D341Med (cell line): ENCODE results near the gene BEAN1.

Experiments
- DNase-seq: peaks from one replicate; pipeline ENCODE4 v3.0.0; 2012; ENCODE audit warnings: low spot score

The BEAN1 gene

DNA sequence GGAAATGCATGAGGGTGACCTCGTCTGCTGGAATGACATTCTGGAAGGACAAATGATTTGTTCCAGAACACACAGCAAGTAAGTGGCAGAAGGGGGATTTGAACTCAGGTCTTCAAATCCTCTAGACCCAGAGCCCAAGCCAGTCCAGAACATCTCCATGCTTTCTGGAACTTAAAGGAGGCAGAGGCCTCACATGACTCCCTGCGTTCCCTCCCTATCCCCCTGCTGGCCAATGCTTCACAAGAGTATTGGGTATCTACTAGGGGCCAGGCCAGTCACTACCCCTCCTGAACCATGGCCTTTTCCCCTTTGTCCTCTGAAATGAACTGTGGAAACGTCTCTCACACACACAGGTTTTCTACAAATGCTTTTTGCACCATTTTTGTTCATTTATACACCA lies 7.6 kb upstream of the BEAN1 start:
- DNase-seq = no peak

DNA sequence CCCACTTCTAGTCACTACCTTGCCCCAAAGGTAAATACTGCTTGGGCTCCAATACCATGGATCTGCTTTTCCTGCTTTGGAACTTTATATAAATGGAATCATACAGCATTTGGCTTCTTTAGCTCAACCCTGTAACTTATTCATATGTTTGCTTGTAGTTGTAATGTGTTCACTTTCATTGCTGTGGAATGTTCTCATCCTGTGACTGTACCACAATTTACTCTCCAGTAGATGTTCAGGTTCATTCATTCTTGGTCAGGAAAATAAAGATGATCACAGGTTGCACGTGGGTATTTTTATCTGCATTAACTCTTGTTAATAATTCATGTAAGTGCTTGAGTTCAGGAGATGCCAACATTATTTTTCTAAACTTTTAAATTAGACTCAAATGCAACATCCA lies 6.7 kb upstream of the BEAN1 start:
- DNase-seq = no peak

DNA sequence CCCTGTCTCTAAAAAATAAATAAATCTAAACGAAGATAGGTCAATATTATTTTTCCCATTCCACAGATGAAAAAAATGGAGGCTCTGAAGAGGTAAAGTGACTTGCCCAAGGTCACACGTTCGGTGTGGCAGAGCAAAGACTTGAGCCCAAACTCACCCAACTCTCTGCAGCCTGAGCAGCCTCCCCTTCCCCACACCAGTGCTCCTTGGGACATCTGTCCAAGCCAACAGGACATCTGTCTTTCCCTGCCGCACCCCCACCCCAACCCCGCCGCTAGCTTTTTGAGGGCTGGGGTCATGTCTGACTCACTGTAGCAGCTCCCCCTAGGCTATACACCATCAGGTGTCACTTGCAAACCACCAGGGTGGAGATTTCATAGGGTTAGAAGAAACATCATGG lies 5.2 kb upstream of the BEAN1 start:
- DNase-seq = no peak

DNA sequence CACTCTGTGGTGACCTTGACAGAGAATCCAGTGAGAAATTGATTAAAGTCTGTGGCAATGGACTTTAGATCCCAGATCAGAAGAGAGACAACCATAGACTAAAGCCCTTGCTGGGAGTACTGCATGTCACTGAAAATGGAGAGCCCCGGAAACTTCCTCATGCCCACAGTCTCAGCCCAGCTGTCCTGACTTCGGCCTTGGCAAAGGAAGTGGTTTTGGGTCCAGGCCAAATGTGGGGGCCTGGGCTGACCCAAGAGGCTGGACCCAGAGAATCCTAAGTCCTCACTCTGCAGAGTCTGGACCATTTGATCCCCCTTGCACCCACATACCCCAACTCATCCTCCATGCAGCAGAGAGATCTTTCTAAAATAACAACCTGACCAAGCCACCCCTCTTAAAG lies 4.7 kb upstream of the BEAN1 start:
- DNase-seq = no peak

DNA sequence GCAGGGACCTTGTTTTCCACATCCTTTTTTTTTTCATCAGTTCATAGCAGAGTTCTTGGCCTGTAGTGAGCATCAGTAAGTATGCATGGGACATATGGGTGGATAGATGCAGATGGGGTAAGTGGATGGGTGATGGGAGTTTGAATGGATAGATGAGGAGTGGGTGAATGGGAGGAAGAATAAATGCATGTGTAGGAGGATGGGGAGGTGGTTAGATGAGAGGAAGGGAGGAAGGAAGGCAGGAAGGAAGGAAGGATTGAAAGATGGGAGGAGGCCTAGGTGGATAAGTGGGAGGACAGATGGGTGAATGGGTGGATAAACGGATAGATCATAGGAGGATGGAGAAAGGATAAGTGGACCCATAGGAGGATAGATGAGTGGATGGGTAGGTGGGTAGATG lies 3.9 kb upstream of the BEAN1 start:
- no peak for DNase-seq

DNA sequence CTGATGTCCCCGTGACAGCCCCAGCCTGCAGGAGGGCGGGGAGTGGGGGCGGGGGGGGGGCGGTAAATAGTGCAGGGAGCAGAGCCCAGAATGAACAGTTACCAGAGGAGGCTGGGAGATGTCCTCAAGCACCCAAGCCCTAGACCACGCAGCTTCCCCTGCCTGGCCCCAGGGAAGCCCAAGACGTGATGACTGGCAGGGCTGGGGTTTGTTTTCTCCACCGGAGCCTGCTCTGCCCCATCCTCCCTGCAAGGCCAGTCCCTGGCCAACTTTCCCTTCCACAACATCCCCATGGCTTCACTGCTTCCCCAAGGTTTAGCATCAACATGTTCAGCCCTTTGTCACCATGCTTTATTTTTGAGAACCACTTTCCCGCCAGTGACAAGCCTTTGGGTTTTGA lies 1.4 kb upstream of the BEAN1 start:
- no peak for DNase-seq

DNA sequence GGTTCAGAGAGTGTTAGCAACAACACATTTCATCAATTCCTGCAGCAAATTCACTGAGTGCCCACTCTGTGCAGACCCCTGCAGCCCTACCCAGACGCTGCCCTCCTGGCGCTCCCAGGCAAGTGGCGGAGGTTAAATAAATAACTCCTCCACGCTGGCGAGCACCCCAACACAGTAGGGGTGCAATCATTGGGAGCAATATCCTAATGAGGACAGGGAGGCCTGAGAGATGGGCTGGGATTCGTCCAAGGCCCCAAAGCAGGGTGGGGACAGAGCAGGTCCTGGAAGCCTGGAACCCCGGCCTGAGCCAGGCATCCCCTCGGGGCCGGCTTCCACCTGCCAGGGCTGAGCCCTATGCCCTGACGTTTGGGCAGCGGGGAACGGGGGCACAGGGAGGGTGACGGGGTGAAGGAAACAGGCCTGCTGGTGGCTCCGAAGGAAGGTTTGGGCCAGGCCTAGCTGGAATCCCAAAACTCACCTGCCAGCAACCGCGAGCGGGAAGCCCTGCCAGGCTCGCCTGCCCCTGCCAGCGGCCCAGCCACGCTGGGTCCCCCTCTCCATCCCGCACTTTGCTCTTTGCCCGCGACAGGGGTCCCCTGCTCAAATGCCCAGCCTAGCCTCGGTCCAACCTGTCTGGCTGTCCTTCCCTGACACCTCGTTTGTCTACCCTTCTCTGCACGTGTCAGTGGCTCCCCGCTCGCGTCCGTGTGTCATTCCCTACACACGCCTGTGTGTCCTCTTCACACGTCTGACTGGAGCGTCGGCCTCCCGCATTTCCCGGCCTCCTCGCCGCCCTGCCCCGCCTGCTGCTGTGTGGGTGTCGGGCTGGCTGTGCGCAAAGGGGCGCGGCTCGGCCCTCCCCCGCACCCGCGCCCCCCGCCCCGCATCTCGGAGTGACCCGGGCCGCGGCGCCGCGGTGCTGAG lies 721 bp upstream of the BEAN1 start:
- DNase-seq = peak; percentile 56

DNA sequence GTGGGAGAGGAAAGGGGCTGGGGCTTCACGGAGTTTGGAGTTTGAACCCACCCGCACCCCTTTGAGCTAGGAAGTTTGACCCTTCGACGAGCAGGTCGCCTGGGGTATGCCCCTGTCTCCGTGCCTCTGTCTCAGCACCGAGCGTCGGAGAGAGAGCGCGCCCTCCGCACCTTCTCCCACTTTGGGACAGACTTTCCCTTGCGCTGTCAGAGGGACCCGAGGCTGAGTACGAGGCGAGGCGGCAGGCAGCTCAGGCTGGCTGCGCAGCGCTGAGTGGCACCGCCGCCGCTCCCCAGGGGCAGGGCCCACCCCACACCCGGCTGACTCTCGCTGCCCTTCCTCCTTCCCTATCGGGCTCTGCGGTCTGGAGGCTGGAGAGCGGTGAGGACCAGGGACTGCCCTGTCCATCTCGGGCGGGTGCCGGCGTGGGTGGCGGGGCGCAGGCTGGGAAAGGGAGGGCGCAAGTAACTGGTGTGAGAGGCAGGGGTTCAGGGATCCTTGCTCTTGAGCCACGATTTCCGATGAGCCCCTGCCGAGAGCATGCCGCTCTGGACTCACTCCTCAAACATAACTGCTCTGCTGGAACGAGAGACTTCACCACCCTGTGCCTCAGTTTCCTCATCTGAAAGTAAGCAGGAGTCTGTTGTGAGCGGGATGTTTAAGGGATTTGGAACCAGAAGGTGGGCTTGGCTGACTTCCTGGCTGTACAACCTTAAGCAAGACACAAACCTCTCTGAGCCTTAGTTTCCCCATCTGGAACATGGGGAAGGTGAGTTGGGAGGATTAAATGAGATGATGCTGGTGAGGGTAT lies 981 bp downstream of the BEAN1 start:
- DNase-seq = peak; percentile 60

DNA sequence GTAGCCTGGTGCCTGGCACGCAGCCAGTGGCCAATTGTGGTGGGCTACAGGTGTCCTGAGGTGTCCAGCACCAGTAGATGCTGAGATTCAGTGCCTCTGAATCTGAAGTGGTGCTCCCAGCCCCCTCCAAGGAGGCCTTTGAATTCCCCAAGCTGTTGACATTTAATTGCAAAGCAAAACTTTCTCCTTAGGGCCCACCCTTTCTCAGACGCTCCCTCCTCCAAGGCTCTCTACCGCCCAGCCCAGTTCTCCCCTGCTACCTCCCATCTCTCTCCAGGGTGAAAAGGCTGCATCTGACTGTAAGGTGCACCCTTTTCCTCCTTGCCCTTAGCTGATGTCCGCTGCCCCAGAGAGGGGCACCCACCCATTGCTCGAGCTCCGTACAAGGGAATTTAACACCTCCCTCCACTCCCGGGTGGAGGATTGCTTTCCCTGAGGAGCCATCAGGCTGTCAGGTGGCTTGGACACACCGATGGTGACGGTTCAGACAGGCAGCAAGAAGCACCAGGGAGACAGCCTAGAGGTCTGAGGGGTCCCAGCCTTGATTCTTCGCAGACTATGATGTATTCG lies 1.7 kb downstream of the BEAN1 start:
- no peak for DNase-seq

DNA sequence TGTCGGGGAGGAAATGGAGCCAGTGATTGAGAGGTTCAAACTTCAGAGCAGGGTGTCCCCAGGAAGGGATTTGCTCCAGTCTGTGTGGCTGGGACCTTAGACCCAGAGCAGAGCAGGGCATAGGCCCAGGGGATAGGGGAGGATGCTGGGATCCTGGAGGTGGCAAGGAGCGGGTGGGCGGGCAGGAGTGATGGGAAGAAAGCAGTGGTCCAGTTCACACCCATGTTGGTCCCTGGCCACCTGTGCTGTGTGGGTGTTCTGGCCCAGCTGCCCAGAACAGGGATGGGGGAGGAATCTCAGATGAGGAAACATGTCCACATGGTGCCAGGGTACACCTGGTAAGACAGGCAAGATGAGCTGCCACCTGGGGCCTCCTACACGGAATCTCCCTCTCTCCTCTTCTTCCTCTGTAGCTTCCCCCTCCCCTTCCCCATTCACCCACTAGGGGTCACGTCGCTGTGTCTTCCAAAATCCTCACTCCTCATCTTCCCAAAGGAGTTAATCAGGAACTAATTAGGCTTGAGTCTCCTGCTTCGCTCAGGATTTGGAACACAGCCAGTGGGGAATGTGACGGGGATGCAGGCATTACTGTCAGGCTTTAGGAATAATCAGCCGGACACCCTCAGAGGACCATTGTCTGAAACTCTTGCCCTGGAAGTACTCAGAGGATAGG lies 2.3 kb downstream of the BEAN1 start:
- peak; percentile 52 for DNase-seq

DNA sequence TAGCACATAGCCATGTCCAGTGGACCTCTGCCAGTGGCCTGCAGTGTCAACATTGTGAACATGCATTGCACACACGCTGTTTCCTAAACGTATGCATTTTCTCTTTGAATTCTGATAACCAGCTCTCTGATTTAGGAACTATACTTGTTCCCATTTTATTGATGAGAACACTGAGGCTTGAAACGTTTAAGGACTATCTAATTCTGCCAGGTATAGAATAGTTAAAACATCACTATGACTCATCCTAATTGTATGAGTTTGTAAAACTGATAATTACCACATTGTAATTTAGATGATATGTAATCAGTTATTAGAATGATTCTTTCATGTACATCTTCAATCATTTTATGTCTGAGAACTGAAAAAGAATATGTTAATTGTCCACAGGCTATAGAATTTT lies 3.1 kb downstream of the BEAN1 start:
- DNase-seq = no peak

DNA sequence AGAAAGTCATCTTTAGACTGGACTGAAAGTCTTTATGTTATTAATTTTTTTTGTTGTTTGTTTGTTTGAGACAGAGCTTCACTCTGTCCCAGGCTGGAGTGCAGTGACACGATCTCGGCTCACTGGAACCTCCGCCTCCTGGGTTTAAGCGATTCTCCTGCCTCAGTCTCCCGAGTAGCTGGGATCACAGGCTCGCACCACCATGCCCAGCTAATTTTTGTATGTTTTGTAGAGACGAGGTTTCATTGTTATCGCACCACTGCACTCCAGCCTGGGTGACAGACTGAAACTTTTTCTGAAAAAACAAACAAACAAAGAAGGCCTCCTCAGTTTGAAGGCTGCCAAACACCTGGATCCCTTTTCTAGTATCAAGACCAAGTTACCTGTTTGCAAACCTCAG lies 4.7 kb downstream of the BEAN1 start:
- no peak for DNase-seq

DNA sequence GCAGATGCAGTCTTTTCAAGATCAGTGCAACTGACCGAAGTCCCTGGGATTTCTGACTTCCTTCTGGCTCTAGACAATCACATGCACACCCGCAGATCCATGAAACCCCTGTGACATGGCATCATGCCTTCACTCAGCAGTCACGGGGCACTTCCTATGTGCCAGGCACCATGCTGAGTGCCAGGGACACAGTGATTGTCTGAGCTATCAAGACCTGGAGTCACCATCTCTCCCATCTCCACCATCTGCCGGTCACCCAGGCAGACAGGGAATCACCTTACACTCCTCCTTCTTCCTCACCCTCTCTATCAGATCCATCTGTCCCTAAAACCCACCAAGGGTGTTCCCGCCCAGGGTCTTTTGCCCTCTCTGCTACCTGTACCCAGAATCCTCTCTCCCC lies 5.3 kb downstream of the BEAN1 start:
- no peak for DNase-seq

DNA sequence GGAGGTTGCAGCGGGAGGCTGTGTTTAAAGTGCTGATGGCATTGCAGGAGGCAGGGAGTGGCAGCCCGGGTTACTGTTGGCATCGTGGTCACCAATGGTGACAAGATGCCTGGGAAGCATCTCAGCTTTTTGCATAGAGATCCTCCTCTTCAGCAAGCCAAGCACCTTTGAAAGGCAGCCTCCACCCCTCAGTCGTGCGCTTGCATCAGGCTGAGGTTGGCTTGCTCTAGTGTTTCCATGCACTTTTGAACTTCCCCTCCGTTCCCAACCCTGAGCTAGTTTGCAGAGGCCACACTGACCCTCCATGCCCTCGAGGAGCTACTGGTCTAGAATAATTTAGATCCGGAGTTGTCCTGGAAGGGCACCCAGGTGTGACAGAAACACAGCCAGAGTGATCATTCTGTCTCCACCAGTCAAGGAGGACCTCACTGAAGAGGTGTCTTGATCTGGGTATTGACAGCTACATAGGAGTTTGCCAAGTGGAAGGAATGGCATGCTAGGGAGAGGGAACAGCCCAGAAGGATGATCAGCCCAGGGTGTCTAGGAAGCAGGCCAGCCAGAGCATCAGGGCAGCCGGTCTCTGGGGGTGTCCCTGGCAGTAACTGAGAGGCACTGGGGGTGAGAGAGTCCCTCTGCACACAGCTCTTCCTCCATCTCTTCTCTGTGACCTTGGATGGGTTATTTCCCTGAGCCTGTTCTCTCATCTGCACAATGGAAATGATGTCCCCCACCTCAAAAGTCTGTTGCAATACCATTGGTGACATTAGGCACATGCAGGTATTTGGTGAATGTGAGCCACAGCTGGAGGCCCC lies 7.7 kb downstream of the BEAN1 start:
- no peak for DNase-seq

DNA sequence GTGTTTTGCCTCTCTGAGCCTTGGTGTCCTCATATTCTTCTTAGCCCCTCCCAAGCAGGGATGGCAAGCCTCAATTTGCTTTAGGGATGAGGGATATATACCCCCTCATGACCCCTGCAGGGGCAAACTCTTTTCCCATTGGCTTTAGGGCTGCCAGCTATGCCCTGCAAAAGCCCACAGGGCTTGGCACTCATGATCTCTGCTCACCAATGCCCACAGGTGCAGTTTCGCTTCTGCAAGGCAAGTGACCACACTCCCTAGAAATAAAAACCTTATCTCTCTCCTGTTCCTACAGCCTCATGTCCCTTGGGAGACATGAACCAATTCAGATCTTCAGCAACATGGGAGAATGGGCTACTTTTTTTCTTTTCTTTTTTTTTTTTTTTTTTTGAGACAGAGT lies 8.8 kb downstream of the BEAN1 start:
- DNase-seq = no peak

DNA sequence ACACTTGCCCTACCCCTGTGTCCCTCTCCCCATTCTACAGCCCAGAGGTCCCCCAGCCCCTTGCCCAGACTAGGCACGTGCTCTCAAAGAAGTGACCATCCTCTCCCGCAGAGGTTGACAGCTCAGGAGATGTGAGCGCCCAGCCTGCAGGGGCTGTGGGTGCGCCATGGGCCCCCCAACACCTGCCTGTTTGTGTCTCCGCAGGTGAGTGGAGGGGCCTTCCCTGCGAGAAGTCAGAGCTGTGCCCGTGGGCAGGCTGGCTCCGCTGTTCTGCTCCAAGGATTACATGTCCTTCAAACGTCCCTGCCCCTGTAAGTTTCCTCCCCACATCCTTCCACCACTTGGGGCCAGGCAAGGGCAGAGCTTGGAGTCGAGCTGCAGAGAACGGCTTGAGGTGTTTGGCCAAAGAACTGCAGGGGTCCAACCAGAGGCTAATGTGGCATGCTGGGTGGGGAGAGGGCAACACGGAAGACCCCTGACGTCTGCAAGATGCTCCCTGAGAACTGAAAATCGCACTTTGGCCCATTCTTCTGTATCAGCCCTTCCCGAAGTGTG lies 10.4 kb downstream of the BEAN1 start:
- no peak for DNase-seq

DNA sequence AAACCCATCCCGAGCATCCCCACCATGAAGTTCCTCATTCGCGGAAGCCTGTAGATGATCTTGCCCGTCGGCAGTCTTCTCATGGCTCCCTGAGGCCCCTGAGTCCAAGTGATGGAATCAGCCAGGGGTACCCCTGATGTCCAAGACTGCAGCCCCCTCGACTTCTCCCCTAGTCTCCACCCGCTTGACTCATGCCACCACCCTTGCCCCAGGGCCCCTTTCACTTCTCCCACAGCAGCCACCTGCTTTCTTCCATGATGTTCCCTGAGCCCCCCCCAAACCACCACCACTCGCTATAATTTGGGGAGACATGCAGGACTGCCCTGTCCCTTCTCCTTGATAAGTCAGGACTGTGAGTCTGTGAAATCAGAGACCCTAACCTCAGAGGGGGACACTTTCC lies 11.4 kb downstream of the BEAN1 start:
- DNase-seq = no peak

DNA sequence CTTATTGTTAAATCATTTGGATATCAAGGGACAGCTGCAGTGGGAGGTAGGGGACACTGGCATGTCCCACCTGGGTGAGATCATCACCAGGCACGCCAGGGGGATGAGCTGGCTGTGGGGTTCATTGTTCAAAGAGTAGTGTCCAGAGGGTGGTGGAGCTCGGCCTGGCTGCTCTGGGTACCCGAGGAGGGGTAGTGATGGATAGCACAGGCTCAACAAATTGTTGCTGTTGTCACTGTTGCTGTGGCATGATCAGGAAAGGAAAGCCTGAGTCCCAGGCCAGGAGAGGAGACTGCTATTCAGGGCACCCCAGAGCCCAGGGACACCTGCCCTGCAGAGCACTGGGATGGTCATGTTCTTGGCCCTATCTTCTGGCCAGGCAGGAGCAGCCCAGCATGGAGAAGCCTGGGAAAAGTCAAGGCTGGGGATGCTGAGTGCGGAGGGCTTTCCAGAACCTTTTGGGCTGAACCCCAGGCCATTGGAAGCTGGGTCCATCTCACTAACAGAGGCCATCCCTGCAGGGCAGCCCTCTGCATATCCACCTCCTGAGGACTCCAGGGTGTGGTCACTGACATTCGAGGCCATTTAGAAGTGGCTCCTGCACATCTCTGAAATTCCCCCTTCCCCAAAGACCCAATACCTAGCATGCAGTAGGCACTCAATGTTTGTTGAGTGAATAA lies 12.1 kb downstream of the BEAN1 start:
- DNase-seq = no peak

DNA sequence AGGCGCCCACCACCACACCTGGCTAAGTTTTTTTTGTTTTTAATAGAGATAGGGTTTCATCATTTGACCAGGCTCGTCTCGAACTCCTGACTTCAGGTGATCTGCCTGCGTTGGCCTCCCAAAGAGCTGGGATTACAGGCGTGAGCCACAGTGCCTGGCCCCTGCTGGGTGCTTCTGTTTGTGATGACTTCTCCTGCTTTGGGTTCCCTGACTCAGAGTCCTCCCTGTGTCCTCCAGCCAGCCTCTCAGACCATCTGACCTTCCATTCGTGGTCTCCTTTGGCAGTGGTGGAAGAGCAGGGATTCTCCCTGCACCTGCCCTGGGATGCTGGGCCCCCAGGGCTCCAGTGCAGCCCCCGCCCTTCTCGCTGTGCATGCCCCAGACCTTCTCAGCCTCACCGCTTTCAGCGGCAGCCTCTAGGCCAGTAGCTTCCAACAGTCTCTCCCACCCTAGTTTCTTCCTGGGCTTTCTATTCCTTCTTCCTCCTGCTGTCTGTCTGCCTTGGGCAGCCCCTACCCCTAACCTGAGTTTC lies 13.2 kb downstream of the BEAN1 start:
- no peak for DNase-seq

DNA sequence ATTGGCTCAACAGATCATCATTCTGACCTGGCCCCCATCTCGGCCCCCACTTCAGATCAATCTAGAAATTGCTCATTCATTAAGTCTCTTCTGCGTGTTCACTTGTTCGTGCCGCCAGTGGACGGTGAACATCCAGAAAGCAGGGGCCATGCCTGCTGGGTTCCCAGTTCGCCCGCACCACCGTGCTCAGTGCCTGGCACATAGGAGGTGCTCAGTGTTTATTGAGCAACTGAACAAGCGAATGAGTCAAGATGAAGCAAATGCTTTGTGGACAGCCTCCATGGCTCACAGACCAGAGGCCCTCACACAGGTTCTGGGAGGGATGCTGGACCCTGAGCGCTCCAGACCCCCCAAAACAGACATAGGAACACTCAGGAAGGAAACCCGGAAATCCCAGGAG lies 13.9 kb downstream of the BEAN1 start:
- DNase-seq = no peak
